KG1 (cell line): Measurements from ENCODE around the gene PARM1.

Experiments used
- DNase-seq: peaks from one replicate; lab custom pipeline; 2025; lab: John Stamatoyannopoulos, UW

The PARM1 gene

DNA sequence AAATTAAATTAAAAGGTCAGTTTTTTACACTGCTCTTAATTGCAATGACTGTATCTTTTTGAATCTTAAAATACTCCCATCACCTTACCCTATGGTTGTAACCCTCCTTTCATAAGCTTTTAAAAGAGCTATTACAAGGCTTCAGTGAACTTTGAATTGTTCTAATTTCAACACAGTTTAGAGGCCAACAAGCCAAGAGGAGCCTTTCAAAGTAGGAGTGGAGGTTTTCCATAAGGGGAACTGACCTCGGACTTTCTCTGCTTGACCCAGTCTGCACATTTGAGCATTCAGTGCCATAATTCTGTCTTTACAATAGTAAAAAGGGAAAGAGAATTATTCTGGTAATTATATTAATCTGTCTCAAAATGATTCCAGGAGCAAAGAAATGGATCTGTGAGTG lies 98.9 kb downstream of the PARM1 start:
- no peak for DNase-seq

DNA sequence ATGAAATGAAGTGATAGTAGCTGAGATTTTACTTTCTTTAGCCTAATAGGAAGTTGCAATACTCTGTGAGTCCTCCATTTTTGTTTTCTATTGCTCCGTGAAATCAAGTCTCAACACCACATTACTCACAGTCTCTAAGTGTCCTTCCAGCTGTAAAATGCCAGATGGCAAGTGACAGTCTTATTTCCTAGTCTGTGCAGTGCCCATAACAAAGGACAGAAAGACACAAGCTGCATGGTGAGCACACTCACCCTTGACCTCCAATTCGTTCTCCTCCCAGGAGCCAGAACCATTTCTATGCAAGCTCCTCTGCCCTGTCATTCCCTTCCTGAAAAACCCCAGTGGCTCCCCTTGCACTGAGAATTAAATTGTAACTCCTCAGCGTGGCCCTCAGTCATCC lies 101.6 kb downstream of the PARM1 start:
- no peak for DNase-seq

DNA sequence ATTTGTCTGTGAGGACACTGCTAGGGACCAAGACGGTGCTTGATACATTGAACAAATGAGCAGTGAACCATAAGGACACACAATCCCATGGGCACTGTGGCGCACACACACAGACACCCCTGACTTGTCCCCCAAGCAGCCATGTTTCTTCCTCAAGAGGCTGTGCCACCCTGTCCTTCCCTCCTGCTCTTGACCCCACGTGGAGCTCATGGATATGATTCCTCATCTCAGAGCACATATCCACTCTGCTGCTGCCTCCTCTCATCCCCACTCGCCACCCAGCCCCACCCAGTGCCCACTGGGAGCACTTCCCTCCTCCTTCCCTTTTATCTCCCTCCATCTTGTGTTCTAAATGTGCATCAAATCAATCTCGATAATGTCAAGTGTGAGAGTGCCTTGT lies 102.4 kb downstream of the PARM1 start:
- DNase-seq, result no peak

DNA sequence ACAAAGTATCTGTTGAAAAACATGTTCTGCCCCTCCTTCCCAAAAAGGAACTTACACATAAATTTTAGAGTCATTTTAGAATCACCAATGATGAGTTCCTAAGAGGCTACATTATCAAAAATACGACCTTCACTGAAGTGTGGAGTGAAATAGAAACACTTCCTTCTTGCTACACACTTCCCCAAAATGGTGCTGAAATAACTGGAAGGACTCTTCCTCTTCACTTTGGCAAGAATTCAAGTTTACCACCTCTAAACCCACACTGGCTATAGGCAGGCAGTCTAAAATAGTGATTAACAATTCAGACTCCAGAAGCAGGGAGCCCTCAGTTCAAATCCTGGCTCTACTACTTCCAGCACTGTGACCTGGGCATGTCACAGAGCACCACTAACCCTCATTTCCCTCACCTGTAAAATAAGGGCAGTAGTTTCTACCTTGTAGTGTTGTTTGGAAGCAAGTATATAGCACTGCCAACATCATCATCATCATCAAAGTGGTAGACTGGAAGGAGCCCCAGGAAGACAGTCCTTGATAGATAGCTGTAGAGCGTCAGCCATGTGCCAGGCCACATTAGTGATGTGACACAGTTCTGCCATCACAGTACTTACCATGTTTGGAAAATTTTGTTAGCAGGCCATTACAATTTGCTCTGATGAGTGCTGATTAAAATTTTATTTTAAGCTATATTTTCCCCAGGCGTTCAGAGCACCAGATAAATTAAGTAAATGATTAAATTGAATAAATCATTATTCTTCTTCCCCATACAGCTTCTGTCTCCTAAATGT lies 103.3 kb downstream of the PARM1 start:
- peak; percentile 31 for DNase-seq

DNA sequence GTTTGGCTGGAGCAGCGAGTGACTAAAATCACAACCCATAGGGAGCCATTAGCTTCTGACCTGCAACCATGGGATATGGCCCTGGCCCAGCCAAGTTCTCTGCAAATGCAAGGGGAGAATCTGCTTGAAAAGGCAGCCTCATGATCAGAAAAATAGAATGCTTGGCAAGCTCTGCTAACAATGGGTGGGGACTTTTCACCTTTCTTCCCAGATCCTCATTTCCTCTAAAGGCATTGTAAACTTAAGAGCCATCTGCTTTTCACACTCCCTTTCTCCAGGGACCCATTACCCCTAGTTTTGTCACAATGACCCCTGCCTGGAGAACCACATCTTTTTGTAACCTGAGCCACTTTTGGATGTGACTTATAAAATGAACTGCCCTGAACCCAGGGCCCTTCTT lies 104.3 kb downstream of the PARM1 start:
- no peak for DNase-seq

DNA sequence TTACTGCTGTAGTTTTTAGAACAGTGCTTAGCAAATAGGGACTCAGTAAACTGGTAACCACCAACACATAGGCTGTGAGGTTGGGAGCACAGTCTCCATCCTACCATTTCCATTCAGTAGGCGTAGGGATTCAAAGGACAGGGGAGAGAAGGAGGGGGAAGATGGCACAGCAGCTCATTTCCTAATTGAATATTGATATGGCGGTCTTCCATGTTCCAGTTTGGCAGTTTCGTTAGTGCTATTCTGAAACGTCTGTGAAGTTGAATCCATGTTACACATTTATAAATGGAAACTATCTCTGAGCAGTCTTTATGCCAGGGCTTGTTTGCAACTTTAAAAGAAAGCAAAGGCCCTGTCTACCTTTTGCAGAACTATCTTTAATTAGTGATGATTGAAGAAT lies 105.5 kb downstream of the PARM1 start:
- no peak for DNase-seq

DNA sequence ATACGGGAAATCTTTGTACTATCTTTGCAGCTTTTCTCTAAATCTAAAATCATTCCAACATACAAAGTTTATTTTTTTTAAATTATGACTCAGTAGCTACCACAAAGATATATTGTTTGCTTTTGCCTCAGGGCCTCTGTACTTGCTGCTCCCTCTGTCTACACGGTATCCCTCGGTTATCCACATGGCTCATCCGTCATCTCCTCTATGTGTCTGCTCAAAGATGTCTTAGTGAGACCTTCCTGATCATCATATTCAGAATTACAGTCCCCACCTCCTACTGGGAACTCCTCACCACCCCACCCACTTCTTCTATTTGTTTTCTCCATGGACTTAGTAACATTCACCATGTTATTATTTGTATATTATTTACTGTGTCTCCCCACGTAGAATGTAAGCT lies 107.8 kb downstream of the PARM1 start:
- no peak for DNase-seq

DNA sequence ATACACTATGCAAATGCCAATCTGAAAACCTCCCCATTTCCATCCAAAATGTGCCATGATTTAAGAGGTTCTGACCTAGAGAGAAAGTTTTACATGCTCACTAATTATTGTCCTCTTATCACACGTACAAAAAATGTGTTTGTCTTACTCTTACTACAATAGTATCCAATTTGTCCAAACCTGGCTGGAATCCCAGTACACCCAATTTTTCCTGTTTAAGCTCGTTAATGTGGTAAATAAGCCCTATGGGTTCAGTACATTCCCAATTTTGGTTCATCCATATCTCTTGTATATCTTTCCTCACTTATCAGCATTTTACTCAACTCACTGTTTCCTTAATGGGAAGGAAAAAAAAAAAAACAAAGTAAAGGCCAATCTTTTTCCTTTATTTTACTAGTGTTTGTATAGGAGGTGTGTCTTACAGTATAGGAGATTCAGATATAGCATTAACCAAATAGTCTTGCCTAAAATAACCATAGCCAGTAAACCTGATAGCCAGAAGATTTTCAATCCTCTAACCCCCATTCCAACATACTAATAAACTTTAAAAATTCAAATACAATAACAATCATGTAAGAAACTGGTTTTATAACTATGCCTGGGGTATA lies 109.8 kb downstream of the PARM1 start:
- no peak for DNase-seq

DNA sequence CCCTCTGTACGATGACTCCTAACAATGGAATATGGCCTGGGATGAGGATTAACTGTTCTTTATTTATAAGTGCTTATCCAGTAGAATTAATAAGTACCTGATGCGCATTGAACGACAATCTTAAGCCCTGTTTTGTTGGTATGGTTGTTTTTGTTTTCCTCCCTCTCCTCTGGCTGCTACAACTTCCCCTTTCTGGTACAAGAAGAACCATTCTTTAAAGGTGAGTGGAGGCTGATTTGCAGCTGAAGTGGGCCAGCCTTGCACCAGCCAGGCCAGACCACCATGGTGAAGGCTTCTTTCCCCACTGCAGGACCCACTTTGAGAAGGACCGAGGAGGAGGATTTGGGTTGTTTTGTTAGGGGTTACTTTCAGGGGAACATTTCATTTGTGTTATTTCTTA lies 113.3 kb downstream of the PARM1 start:
- no peak for DNase-seq

DNA sequence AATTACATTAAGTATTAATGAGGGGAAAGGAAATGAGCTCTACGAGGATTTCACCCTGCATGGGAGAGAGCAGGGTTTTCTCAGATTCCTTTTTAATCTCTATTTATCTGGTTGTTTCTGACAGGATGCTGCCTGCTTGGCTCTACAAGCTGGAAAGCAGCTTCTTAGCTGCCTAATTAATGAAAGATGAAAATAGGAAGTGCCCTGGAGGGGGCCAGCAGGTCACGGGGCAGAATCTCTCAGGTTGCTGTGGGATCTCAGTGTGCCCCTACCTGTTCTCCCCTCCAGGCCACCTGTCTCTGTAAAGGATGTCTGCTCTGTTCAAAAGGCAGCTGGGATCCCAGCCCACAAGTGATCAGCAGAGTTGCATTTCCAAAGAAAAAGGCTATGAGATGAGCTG lies 113.7 kb downstream of the PARM1 start:
- DNase-seq, result no peak

DNA sequence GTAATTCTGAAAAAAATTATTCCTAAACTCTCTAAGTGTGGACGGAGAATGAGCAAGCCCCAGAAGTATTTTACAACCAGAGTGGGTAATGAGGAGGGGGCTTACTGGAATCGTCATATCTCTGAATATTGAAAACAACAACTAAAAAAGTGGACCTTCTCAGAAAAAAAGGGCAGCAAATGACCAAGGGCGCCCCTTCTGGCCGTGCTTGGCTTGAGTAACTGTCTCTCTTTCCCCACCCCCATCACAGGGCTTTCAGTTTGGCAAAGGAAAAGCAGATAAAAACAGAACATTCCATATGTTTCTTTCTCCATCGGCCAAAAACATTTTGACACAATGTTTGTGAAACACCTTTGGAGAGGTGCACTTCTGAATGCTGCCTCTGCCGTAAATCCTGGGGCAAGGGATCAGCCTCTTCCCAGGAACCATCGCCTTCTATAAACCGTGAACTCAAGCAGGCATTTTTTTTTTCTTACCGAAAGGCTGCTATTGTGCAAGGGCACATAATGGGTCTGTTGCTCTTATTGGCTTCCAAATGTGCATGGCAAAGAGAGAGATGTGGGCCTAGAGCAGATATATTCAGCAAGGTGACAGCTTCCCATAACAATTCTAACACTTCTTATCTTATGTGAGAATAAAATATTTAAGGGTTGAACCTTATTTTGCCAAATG lies 115.4 kb downstream of the PARM1 start:
- DNase-seq, result no peak

DNA sequence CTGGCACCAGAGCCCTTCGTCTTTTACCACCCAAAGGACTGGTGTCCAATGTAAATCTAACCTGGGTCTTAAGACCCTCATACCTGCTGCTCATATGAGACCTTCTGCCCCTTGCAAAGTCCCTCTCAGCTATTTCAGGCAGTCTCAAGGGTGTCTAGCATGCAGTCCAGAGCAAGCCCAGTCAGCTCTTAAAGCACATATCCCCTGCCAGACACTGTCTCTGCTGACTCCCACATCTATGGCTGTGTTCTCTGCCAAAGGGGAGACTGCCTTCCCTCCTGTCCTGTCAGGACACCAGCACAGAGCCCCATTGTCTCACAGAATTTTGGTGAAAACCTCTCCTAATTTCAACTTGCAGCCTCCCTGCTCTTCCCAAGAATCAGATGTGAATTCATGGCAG lies 118.5 kb downstream of the PARM1 start:
- no peak for DNase-seq

DNA sequence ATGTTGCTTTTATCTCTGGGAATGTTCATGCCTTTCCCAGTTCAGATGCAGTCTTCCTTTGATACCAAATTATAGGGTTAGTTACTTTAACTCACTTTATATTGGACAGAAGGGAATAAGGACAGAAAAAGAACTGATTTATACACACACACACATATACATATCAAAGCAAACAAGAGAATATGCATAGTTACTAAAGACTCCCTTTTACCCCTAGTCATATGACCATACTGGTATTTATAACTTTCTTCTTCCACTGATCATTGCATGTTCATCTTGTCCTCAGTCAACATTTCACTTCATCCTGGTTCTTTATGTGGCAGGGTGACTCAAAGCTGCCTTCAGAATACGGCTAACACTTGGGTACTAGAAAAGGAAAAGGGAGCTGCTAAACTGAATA lies 120.4 kb downstream of the PARM1 start:
- DNase-seq, result no peak

DNA sequence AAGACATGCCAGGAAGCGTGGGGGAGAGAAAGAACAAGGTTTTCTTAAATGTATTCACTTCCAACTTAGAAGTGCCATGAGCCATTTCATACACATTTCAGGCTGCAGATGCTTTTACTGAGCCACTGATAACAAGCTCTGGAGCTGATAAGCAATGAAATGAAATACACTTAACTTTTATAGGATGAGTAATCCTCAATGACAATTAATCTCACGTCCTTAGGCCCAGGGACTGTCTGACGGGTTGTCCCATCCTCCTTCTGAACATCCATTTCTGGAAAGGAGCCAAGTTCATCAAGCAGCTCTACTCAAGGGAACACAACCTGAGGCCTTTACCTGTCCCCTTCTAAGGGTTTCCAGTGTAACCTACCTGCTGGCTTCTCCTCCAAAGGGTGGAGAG lies 121.2 kb downstream of the PARM1 start:
- no peak for DNase-seq

DNA sequence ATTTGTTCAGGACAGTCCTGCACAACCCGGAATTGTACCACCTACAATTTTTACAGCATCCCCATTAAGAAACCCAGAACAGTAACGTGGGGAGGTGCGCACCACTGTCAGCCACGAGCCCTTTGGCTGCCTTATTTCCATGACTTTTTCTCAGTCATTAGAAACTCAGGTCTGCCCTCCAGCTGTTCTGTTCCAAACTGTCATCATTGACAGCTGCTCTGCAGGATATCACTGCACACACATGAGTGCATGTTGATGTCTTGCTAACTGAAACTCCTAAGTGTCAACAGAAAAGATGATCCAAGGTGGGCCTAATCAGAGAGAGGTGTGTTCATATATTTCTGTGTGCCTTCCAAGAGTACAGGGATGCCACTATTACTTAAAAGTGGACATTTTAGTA lies 123.4 kb downstream of the PARM1 start:
- DNase-seq, result no peak

DNA sequence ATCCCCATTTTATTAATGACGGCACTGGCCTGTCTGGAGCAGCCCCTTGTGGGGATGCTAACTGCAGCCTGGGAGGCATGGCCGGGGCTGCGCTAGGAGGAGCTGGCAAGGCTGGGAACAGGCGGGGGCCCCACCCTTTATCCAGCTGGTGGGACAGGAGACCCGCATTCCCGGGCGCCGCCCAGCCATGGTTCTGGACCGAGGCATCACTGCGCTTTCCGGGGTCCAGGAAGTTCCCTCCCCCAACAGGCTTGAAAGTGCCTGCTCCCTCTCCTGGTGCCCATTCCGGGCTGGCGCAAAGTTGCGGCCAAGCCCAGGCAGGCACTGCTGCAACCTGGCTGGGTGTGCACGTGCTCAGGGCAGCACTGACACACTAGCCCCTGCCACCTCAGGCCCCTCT lies 124.5 kb downstream of the PARM1 start:
- DNase-seq, result no peak

DNA sequence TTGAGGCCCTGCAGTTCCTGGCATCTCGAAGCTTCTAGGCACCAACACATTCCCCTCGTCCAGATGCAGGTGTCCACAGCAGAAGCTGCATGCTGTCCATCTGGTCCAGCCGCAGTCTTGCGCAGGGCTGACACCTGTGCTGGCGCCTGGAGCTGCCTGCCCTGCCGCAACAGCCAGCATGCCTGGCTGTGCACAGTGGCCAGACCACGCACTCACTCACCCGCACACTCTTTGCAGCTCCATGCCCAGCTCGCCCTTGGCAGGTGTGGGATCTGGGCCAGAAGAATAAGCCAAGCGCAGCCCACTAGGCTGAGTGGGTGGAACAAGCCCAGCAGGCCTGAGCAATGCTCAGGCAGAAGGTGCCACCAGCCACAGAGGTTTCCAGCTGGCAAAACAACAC lies 125.6 kb downstream of the PARM1 start:
- DNase-seq, result no peak

DNA sequence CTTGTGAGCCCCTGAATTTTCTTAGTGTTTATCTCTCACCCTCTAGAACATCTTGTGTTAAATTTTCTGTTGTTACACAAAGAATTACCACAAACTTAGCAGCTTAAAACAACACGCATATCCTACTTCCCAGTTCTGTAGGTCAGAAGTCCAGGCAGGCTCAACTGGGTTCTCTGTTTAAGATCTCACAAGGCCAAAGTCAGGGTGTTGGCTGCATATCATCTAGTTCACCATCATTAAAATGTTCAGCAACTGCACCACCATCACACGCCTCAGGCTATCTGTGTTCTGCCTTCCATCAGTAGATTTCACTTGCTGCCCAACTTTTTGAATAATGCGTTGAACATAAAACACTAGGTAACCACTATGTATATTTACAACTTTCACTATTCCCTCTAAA lies 130.5 kb downstream of the PARM1 start:
- no peak for DNase-seq

DNA sequence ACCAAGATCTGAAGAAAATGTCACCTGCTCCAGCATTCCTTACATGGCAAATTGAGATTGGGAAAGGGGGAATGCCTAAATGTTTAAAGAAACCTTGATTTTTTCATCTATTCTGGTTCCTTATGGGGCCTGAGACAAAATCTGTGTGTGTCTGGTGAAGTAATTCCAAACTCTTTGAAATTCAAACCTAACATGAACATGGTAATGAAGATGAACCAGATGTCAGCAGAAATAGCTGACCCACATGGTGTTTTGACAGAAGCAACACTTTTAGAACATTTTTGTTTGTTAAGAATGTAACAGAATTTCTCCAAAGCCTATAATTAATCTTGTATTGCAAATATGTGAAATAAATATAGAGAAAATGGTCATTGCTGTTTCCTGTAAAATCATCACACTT lies 133.0 kb downstream of the PARM1 start:
- no peak for DNase-seq

DNA sequence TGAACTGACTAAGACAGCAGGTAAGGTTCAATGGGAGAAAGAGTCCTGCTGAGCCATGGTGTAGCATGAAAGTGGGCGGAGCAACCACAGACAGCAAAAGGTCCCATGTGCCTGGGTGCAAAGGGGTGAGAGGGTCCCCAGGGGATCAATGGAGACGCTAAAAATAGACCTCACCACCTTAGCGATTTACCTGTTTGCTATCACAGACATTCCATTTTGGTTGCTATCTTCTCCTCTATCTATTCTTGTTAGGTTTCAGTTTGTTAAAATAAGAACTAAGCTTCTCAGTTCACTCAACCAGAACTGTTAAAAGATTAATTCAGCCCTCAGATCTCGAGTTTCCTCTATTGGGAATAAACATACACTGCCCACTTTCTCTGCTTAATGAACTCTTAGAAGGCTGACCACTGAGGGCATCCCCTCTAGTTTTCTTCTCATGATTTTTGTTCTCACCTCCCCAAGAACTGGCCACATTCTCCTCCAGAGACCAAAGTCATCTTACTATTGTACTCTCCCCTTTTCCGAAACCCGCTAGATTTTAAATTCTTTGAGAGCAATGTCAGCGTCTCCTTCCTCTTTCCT lies 136.7 kb downstream of the PARM1 start:
- no peak for DNase-seq

DNA sequence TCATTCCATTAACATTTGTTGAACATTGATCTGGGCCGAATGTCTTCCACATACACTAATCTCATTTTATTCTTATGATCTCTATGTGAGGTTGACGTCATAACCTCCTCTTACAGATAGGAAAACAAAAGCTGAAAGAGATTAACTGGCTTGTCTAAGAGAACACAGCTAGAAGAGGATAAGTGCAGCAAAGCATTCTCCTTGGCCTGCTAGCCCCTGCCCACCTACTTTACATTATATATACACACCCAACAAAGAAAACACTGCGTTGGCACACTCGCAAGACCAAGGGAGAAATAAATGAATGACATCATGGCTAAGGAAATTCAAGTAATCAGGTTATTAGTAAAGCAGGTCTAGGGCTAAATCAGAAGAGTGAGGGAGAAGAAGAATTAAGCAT lies 138.4 kb downstream of the PARM1 start:
- no peak for DNase-seq

DNA sequence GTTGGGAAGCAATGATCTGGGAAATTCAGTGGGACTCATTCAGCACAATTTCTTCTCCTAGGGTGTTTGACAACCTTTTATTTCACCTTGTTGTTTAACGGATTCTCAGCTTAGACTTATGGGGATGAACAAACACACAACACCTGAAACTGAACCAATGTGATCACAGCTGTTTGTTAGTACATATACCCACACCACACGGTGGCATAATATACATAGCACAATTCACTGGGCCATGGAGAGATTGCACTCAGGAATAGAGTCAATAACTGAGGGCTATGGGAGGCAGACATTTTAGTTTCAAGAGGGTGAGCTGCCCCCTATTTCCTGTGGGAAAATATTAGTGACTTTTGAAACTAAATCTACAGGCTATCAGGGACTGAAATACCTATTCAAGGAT lies 148.0 kb downstream of the PARM1 start:
- no peak for DNase-seq

DNA sequence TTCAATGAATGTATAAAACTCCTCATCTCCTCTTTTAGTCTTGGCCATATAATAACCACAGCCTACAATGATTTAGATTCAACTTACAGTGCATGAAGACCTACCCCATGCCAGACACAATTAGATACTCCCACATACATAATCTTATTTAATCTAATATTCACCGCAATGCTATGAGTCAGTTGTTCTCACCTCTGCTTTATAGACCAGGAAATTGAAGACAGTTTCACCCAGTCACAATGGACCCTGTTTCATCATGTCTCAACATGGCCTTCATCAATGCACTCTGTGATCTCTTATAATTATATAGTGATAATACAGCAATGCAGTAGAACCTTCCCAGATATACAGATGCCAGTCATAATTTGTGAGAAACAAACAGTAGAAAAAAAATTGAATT lies 148.6 kb downstream of the PARM1 start:
- DNase-seq, result no peak
